B cell (primary cell): ENCODE results near the gene ST8SIA2. TPM values are rescaled to one million over a fixed set of nuclear protein-coding genes. Genes with fewer than 3 reads are reported as not detected.

Source experiments
- ATAC-seq: fragments of 200-7000 bp; cut with Tn5 transposase; one replicate; pipeline ENCODE4 v1.10.0; 2021; ENCODE audit warnings: low read depth, mild to moderate bottlenecking, moderate number of reproducible peaks, moderate library complexity
- CTCF ChIA-PET: fragments of 350-600 bp; sonication (Branson Sonifier 250); formaldehyde crosslinking; loops from one replicate; lab custom pipeline; 2021; ENCODE audit warnings: antibody characterized with exemption, inconsistent platforms; lab: Charles Lee
- POLR2A ChIA-PET: fragments of 350-600 bp; sonication (Branson Sonifier 250); formaldehyde crosslinking; loops from one replicate; lab custom pipeline; 2021; ENCODE audit warnings: antibody characterized with exemption; lab: Charles Lee
- DNase-seq: peaks from one replicate; pipeline ENCODE4 v3.0.0; 2013
- H2AFZ ChIP-seq: 2 replicates; pipeline ENCODE4 v1.6.1; 2012; ENCODE audit warnings: mild to moderate bottlenecking, low read depth, low read length; ENCODE audit not compliant: insufficient read depth, poor library complexity, severe bottlenecking
- H3K27ac ChIP-seq, 2 donors: 1 replicate in 1 of 2; 2 replicates in 1 of 2; pipeline ENCODE4 v1.5.1; 2012 to 2013; ENCODE audit warnings: low read length in 2 of 2, mild to moderate bottlenecking in 2 of 2, moderate library complexity in 1 of 2
- H3K27me3 ChIP-seq, 4 experiments: fragments of 200-600 bp in 1 of 4; sonication (generic) in 1 of 4; replicated peaks in 1 of 4; 1 replicate in 2 of 4; 2 replicates in 2 of 4; pipeline versions ENCODE4 v1.6.1 to v1.7.0; 2013 to 2016; ENCODE audit warnings: low read length in 3 of 4, mild to moderate bottlenecking in 2 of 4, mixed read lengths in 1 of 4, moderate library complexity in 1 of 4; ENCODE audit not compliant: insufficient read depth in 4 of 4, control insufficient read depth in 3 of 4; ENCODE audit errors: control extremely low read depth in 1 of 4
- H3K36me3 ChIP-seq, 2 experiments: replicated peaks in 1 of 2; 1 replicate in 1 of 2; 2 replicates in 1 of 2; pipeline versions ENCODE4 v1.6.1 to v1.7.1; 2013; ENCODE audit warnings: low read length in 1 of 2; ENCODE audit not compliant: insufficient read depth in 2 of 2, control insufficient read depth in 1 of 2; ENCODE audit errors: control extremely low read depth in 1 of 2, extremely low read depth in 1 of 2
- H3K4me1 ChIP-seq, 2 donors: fragments of 200-600 bp in 1 of 2; sonication (generic) in 1 of 2; 1 replicate in 1 of 2; 2 replicates in 1 of 2; pipeline versions ENCODE4 v1.5.1 to v1.6.1; 2013 to 2017; ENCODE audit warnings: low read length in 2 of 2; ENCODE audit not compliant: control insufficient read depth in 2 of 2, insufficient read depth in 2 of 2
- H3K4me2 ChIP-seq: replicated peaks from 2 replicates; pipeline ENCODE3; 2012; ENCODE audit warnings: mild to moderate bottlenecking, low read depth, low read length; ENCODE audit not compliant: poor library complexity, severe bottlenecking
- H3K4me3 ChIP-seq, 5 experiments: fragments of 200-600 bp in 1 of 5; sonication (generic) in 1 of 5; 1 replicate in 3 of 5; 2 replicates in 2 of 5; pipeline versions ENCODE4 v1.5.1 to v1.7.0; 2011 to 2016; ENCODE audit warnings: low read length in 4 of 5, mild to moderate bottlenecking in 4 of 5, low read depth in 2 of 5, control low read depth in 1 of 5, moderate library complexity in 1 of 5; ENCODE audit not compliant: insufficient read depth in 1 of 5; ENCODE audit errors: control extremely low read depth in 1 of 5, extremely low read depth in 1 of 5
- H3K79me2 ChIP-seq: fragments of 200-600 bp; sonication (generic); one replicate; pipeline ENCODE4 v1.6.0; 2016; ENCODE audit warnings: low read length; ENCODE audit not compliant: control insufficient read depth, insufficient read depth
- H3K9ac ChIP-seq: fragments of 200-600 bp; sonication (generic); 2 replicates; pipeline ENCODE4 v1.6.1; 2017; ENCODE audit warnings: mild to moderate bottlenecking, low read length, moderate library complexity
- H3K9me3 ChIP-seq, 3 donors: one replicate each; pipeline versions ENCODE4 v1.6.1 to v1.7.1; 2013; ENCODE audit warnings: low read length in 2 of 3; ENCODE audit not compliant: control insufficient read depth in 2 of 3, insufficient read depth in 1 of 3; ENCODE audit errors: control extremely low read depth in 1 of 3
- H4K20me1 ChIP-seq: 2 replicates; pipeline ENCODE4 v1.6.0; 2012; ENCODE audit warnings: mild to moderate bottlenecking, low read length; ENCODE audit not compliant: insufficient read depth, control insufficient read depth, poor library complexity, severe bottlenecking
- H3K27ac Mint-ChIP-seq: one replicate; pipeline ENCODE4 v1.8.0; 2021; ENCODE audit warnings: mixed read lengths
- H3K27me3 Mint-ChIP-seq: one replicate; pipeline ENCODE4 v1.8.0; 2021; ENCODE audit warnings: mixed read lengths
- H3K4me1 Mint-ChIP-seq: one replicate; pipeline ENCODE4 v1.8.0; 2021; ENCODE audit warnings: mixed read lengths
- H3K4me3 Mint-ChIP-seq: one replicate; pipeline ENCODE4 v1.8.0; 2021; ENCODE audit warnings: mixed read lengths
- H3K9me3 Mint-ChIP-seq: one replicate; pipeline ENCODE4 v1.8.0; 2022; ENCODE audit warnings: mixed read lengths; ENCODE audit not compliant: insufficient read depth
- EZH2 ChIP-seq: IDR thresholded peaks from 2 replicates; pipeline ENCODE4 v1.6.1; 2012; ENCODE audit warnings: borderline replicate concordance, low read depth, mild to moderate bottlenecking, moderate library complexity, low read length; ENCODE audit not compliant: insufficient read depth, poor library complexity, severe bottlenecking
- WGBS: methylation state at CpG from one replicate; pipeline ENCODE4 v1.1.5; 2013; ENCODE audit warnings: missing lambda C conversion rate; ENCODE audit not compliant: insufficient coverage; 5-methylcytosine and 5-hydroxymethylcytosine counted together
- intact Hi-C: fragments of 100-400 bp; cut with micrococcal nuclease; formaldehyde crosslinking; loops from one replicate; pipeline ENCODE4 v1.10.0; 2022
- polyA plus RNA-seq: library from polyadenylated mRNA; depleted of rRNA; stranded (reverse); fragments of >200 nt; gene quantifications from 2 replicates; pipeline ENCODE4 v1.2.3, GENCODE V29; 2012
- total RNA-seq, 2 donors: library from RNA; stranded (reverse); fragments of 120-200 nt in 1 of 2; gene quantifications; 1 replicate in 1 of 2; 2 replicates in 1 of 2; pipeline versions ENCODE4 v1.2.3 to v1.2.4, GENCODE V29; 2013 to 2022
- TF ChIP-seq, protein P1 (sequence below): fragments of 200-600 bp; IDR thresholded peaks from one replicate; pipeline ENCODE4 v1.8.0; 2022; ENCODE audit warnings: antibody characterized with exemption, mild to moderate bottlenecking

Gene ST8SIA2
- total and polyA plus RNA-seq, 2 donors (not counting 1 experiment from before 2014, with no cell fraction given): not detected

DNA sequence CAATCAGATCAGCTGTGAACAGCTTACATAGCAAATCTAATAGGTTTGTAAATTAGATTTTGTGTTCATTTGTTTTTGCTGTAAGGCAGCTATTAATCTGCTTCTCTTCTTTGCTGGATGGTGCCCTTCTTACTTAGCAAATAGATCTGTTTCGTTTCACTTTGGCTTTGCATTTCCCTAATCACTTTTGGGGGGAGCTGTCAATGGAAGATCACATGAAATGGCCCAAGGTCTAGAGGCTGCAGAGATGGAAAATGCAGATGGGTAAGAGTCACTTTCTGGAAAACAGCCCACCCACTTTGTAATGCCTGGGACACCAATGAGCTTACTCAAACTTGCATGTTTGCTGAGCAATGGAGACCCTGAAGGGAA lies 36.4 kb downstream of the ST8SIA2 start:
- Histone ChIP-seq H3K9ac (no peak overlapping the region), H3K9me3 (no peaks in the 10 kb centered on the region), H3K4me1 (no peaks in the 10 kb centered on the region), H3K27me3 (peaks cover 0 to 2% (median 0%) of the 10 kb centered on the region in 4 experiments), H4K20me1 (no peaks in the 10 kb centered on the region), H3K4me2 (no peak overlapping the region), H3K27ac (no peak overlapping the region), H2AFZ (no peak overlapping the region), H3K4me3 (no peak overlapping the region), H3K79me2 (no peaks in the 10 kb centered on the region), H3K36me3 (no peaks in the 10 kb centered on the region)
- H3K27me3 Mint-ChIP-seq: peaks cover 15% of the 10 kb centered on the region
- ATAC-seq (no peak), DNase-seq (no peak)
- H3K27ac Mint-ChIP-seq: no peak overlapping the region
- CTCF ChIA-PET: no interaction called here
- H3K4me3 Mint-ChIP-seq: no peak overlapping the region
- H3K4me1 Mint-ChIP-seq: no peaks in the 10 kb centered on the region
- TF ChIP-seq EZH2: no peak
- TF ChIP-seq, protein P1, sequence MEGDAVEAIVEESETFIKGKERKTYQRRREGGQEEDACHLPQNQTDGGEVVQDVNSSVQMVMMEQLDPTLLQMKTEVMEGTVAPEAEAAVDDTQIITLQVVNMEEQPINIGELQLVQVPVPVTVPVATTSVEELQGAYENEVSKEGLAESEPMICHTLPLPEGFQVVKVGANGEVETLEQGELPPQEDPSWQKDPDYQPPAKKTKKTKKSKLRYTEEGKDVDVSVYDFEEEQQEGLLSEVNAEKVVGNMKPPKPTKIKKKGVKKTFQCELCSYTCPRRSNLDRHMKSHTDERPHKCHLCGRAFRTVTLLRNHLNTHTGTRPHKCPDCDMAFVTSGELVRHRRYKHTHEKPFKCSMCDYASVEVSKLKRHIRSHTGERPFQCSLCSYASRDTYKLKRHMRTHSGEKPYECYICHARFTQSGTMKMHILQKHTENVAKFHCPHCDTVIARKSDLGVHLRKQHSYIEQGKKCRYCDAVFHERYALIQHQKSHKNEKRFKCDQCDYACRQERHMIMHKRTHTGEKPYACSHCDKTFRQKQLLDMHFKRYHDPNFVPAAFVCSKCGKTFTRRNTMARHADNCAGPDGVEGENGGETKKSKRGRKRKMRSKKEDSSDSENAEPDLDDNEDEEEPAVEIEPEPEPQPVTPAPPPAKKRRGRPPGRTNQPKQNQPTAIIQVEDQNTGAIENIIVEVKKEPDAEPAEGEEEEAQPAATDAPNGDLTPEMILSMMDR: no peak
- POLR2A ChIA-PET: no interaction called here
- H3K9me3 Mint-ChIP-seq: no peaks in the 10 kb centered on the region
- intact Hi-C loops: no loop called here
- no CpG with 5 or more reads among the region's 1 CpG for WGBS

DNA sequence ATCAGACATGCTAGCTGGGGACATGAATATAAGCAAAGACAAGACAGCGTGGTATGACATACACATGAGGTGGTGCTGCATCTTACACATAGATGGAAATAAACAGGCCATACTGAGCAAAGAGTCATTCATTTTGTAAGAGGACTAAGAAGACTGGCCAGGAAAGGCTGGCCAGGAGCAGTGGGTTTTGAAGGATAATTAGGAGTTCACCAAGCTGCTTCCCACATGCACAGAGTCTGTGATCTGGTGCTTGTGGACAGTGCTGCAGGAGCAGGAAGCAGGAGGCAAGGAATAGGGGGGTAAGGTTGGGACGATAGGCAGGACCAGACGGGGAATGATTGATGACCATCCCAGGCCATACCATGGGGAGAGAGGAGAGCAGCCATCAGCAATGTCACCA lies 41.5 kb downstream of the ST8SIA2 start:
- H2AFZ ChIP-seq: no peak overlapping the region
- 87% methylated on average over 3 of the region's 3 CpGs for WGBS
- no peak overlapping the region for H3K4me3 ChIP-seq
- no peak overlapping the region for H3K27ac ChIP-seq
- no peaks in the 10 kb centered on the region for H3K4me1 Mint-ChIP-seq
- DNase-seq (no peak), ATAC-seq (no peak)
- no peak overlapping the region for H3K4me2 ChIP-seq
- H3K9me3 ChIP-seq: no peaks in the 10 kb centered on the region
- H3K36me3 ChIP-seq: no peaks in the 10 kb centered on the region
- intact Hi-C loops: no loop called here
- H3K79me2 ChIP-seq: no peaks in the 10 kb centered on the region
- no peak for TF ChIP-seq EZH2
- TF ChIP-seq, protein P1: no peak
- no peak overlapping the region for H3K9ac ChIP-seq
- no peaks in the 10 kb centered on the region for H3K9me3 Mint-ChIP-seq
- POLR2A ChIA-PET: no interaction called here
- H4K20me1 ChIP-seq: no peaks in the 10 kb centered on the region
- H3K4me1 ChIP-seq: no peaks in the 10 kb centered on the region
- peaks cover 2% of the 10 kb centered on the region for H3K27me3 Mint-ChIP-seq
- no peak overlapping the region for H3K27ac Mint-ChIP-seq
- no peaks in the 10 kb centered on the region for H3K27me3 ChIP-seq
- CTCF ChIA-PET: no interaction called here
- no peak overlapping the region for H3K4me3 Mint-ChIP-seq
